Hematopoietic multipotent progenitor cell treated with erythropoietin and hydrocortisone succinate and interleukin-3 and kit ligand, for 8 days (in vitro differentiated cells): Measurements from ENCODE around the gene TSPAN17.

Experiments
- DNase-seq: peaks from one replicate; pipeline ENCODE4 v3.0.0-alpha.2; 2015

The TSPAN17 gene

DNA sequence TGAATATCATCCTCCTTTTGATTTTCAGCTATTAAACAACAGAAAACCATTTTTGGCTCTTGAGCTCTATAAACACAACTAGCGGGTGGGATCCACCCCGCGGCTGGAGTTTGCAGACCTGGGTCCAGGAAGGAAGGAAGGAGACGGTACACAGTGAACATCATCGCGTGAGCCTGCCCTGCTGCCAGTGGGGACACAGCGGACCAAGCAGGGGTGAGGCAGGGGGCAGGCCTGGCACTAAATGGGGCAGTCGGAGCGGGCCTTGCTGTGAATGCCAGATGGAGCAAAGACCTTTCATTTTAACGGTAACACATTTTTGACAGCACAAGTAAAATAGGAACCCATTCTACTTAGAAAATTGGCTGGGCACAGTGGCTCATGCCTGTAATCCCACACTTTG, 14.4 kb downstream of the TSPAN17 start:
- DNase-seq = no peak

- DNase-seq = no peak
Observed at GRCh38 chr5:176662371-176663333, 15.4 kb downstream of the TSPAN17 start.

DNA sequence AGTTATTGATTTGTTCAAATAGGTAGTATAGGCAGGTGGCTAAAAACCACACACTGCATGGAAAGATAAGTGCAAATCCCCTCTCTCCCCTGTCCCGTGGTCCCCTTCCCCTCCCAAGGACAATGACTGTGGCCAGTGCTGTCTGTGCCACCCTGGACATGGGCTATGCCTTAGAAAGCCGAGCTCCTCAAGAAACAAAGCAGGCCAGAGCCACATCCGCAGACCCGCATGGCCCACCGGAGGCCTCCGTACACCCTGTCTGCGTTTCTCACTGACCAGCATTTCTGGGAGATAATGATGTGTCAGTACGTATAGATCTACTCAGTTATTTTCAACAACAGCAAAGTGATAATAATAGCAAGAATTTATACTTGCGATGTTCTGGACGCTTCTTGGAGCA, 16.3 kb downstream of the TSPAN17 start:
- no peak for DNase-seq

- no peak for DNase-seq
Observed at GRCh38 chr5:176664479-176664878, 17.2 kb downstream of the TSPAN17 start.

- DNase-seq = no peak
Observed at GRCh38 chr5:176664886-176665285, 17.6 kb downstream of the TSPAN17 start.

DNA sequence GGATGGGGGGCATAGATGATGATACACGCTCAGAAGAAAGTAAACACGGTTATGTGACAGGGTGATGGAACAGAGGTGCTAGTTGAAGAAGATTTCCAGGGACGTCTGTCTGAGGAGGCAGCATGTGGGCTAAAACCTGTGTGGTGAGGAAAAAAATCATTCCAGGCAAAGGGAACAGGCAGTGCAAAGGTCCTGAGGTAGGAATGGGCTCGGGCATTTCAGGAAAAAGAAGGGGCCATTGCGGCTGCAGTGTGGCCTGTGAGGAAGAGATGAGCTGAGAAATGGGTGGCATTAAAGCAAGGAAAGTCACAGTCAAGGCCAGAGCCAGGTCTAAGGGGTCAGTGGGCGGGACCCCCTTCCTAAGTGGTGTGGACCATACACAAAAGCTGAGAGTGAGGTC, 18.2 kb downstream of the TSPAN17 start:
- DNase-seq = no peak

DNA sequence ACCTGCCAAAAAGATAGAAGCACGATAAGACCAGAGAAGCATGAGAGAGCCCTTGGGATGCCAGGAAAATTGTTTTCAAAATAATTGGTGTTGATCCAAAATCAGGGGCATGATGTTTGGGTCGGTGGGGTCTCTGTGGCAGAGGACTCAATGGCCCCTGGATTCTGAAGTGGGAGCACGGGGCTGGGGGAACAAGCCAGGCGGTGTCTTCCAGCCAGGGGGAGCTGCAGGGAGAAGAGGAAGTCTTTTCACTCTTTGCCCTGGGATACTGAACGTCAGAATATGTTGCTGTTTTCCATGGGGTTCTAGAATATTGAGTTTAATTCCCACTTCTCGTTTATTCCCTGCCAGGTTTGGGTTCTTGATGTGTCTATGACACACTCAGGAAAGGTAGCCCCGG, 20.4 kb downstream of the TSPAN17 start:
- DNase-seq = no peak

GRCh38 chr5:176670449-176670848, 23.2 kb downstream of the TSPAN17 start:
- no peak for DNase-seq

- DNase-seq = no peak
Observed at GRCh38 chr5:176671399-176671798, 24.1 kb downstream of the TSPAN17 start.

DNA sequence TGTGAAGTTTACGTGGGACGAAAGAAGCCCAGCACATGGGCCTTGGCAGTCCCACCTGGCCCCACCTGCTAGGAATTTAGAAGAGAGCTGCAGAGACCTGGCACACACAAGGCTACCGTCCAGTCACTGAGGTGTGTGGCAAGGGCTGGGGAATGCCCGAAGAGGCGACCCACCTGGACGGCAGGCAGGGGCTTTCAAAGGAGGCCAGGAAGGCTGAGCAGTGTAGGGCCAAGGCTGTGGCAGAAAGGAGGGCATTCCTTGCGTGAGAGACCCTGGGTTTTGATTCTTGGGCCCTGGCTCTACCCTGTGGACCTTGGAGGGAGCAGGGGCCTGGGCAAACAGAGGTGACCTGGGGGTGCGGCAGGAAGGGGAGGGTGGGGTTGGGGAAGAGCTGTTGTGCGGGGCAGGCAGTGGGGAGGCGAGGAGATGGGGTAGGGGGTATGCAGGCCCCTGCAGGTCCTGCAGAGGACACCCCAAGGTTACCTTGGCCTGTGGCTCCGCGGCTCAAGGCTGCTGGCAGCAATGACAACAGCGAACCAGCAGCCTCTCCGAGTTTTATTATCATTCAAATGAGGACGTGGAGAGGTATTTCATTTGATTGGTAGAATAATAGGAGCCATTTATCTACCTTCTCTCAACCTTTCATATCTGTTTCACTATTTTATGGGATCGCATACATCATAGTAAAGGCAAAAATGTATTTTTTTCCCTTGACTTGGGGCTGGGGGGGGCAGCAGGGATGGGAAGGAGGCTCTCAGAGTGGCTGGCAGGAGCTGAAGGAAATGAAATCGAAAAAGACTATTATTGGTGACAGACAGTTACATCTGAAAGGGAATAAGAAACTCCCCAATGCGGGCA, 24.8 kb downstream of the TSPAN17 start:
- DNase-seq = no peak

GRCh38 chr5:176673651-176674583, 26.6 kb downstream of the TSPAN17 start:
- no peak for DNase-seq

- DNase-seq = no peak
Observed at GRCh38 chr5:176674799-176675198, 27.5 kb downstream of the TSPAN17 start.

DNA sequence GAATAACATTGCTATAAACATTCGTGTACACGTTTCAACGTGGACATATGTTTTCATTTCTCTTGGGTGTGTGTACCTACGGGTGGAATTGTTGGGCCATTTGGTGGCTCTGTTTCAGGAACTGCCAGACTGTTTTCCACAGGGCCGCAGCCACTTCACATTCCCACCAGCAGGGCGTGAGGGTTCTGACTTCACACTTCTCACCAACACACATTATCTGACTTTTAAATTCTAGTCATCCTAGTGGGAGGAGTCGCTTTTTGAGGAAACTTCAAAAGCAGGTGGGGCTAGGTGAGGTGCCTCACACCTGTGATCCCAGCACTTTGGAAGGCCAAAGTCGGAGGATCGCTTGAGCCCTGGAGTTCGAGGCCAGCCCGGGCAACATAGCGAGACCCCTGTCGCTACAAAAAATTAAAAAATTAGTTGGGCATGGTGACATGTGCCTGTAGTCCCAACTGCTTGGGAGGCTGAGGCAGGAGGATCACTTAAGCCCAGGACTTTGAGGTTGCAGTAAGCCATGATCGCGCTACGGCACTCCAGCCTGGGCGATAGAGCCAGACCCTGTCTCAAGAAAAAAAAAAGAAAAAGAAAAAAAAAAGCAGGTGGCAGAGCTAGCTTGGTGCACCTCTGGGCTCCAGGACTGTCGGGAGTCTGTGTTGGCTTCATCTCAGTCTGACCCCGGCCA, 28.5 kb downstream of the TSPAN17 start:
- DNase-seq = no peak

DNA sequence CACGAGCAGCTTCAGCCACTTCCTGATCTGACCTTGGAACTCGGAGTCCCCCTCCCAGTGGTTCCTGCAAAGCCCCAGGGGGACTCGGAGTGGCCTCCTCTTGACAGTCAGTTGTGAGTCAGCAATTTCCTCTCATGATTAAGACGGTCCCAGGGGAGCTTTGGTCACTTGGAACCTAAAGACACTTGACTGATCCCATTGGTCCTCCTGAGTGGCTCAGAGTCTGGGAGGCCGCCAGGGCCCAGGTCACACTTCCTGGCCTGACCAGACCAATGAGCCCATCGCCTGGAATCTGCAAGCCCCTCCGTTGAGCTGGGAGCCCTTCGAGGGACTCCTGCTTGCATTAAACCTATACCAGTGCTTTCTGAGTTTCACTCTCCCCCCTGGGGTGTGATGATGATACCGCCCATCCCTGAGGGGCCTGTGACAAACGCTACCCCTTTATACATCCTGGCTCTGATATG, 29.1 kb downstream of the TSPAN17 start:
- no peak for DNase-seq

GRCh38 chr5:176677209-176677939, 30.1 kb downstream of the TSPAN17 start:
- no peak for DNase-seq

DNA sequence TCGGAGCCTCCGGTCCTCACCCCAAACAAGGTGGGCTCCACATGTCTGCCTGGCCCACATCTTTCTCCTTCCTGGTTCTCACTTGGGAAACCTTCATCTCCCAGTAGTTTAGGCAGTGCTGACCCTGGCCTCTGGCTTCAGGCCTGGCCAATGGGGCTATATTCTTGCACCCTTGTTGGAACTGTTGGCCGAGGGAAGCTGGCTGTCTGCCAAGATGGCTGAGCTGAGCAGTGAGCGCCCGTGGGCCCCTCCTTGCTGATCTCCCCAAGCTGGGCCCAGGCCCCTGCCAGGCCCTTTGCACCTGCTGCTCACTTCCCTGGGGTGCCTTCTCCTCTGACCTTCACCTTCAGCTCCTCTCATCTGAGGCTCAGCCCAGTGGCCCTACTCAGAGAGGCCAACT, 31.3 kb downstream of the TSPAN17 start:
- no peak for DNase-seq

- no peak for DNase-seq
Observed at GRCh38 chr5:176679365-176680225, 32.3 kb downstream of the TSPAN17 start.

GRCh38 chr5:176680226-176680563, 32.9 kb downstream of the TSPAN17 start:
- no peak for DNase-seq

GRCh38 chr5:176682016-176682531, 34.8 kb downstream of the TSPAN17 start:
- no peak for DNase-seq

DNA sequence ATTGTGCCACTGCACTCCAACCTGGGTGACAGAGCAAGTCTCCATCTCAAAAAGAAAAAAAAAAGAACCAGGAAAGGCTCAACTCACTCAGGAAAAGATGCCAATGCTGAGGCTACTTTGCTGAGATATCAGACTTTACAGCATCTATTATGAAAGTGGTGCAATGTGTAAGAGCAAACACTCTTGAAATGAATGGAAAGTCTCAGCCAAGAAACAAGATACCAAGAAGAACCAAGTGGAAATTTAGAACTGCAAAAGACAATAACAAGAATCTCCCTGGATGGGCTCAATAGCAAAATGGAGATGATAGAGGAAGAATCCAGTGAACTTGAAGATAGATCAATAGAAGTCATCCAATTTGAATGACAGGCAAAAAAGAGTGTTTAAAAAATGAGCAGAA, 37.7 kb downstream of the TSPAN17 start:
- no peak for DNase-seq
